K562 (cell line): ENCODE measurements around the gene FAM3C. TPM values are rescaled to one million over a fixed set of nuclear protein-coding genes. Genes with fewer than 3 reads are reported as not detected.

ENCODE experiments used
- ATAC-seq: fragments of 200-7000 bp; cut with Tn5 transposase; 3 replicates; pipeline ENCODE4 v1.9.1; 2020; ENCODE audit warnings: moderate library complexity
- BruUV-seq: library from RNA; stranded (reverse); fragments of 400-500 nt; replicated peaks from 2 replicates; lab custom pipeline; 2021; lab: Mats Ljungman, UMichigan
- CTCF ChIA-PET: fragments of 300-600 bp; formaldehyde crosslinking; extraction: SDS; loops from one replicate; lab custom pipeline; 2021; ENCODE audit warnings: low intra/inter-chr PET ratio; lab: Yijun Ruan, JAX
- POLR2A ChIA-PET: fragments of 300-600, 350-650 bp; sonication (Branson Sonifier 250); formaldehyde crosslinking; extraction: SDS; loops from one replicate; lab custom pipeline; 2021; ENCODE audit warnings: antibody characterized with exemption, inconsistent platforms; lab: Yijun Ruan, JAX
- DNase-seq, 4 experiments: peaks; one replicate each; pipeline versions ENCODE4 v3.0.0 to v3.0.0-alpha.2; 2011 to 2018; ENCODE audit warnings: low spot score in 3 of 4, mixed read lengths in 3 of 4; ENCODE audit errors: extremely low read depth in 1 of 4
- FAIRE-seq: peaks from 2 replicates; lab custom pipeline; 2011; peaks lifted over from hg19 to GRCh38; lab: Jason Lieb, UNC
- H2AFZ ChIP-seq: 2 replicates; pipeline ENCODE4 v1.6.0; 2011; ENCODE audit warnings: low read depth, low read length, control low read depth, inconsistent platforms
- H3K27ac ChIP-seq: fragments of 200-600 bp; 3 replicates; pipeline ENCODE4 v1.8.0; 2011; ENCODE audit warnings: low read depth, mild to moderate bottlenecking, control low read depth, inconsistent platforms, low read length, moderate library complexity, mixed read lengths; ENCODE audit errors: extremely low read depth
- H3K27me3 ChIP-seq, 2 experiments: fragments of 300-600 bp in 1 of 2; 2 replicates in 1 of 2; 3 replicates in 1 of 2; pipeline versions ENCODE4 v1.6.0 to v1.8.0; 2011; ENCODE audit warnings: inconsistent platforms in 2 of 2, low read length in 2 of 2, mild to moderate bottlenecking in 1 of 2, mixed read lengths in 1 of 2, moderate library complexity in 1 of 2; ENCODE audit not compliant: control insufficient read depth in 2 of 2, insufficient read depth in 2 of 2
- H3K36me3 ChIP-seq: fragments of 300-600 bp; 3 replicates; pipeline ENCODE4 v1.8.0; 2011; ENCODE audit warnings: mild to moderate bottlenecking, low read length, inconsistent platforms; ENCODE audit not compliant: control insufficient read depth, insufficient read depth
- H3K4me1 ChIP-seq, 2 experiments: fragments of 200-600 bp in 1 of 2; replicated peaks in 1 of 2; 2 replicates in 1 of 2; 3 replicates in 1 of 2; pipeline versions ENCODE4 v1.5.1 to v1.8.0; 2011; ENCODE audit warnings: inconsistent platforms in 2 of 2, low read length in 2 of 2, mild to moderate bottlenecking in 1 of 2, mixed read lengths in 1 of 2, moderate library complexity in 1 of 2; ENCODE audit not compliant: control insufficient read depth in 2 of 2, insufficient read depth in 2 of 2
- H3K4me2 ChIP-seq: 2 replicates; pipeline ENCODE4 v1.6.1; 2011; ENCODE audit warnings: low read length, control low read depth, inconsistent platforms, mixed read lengths; ENCODE audit not compliant: insufficient read depth
- H3K4me3 ChIP-seq: fragments of 200-600 bp; sonication (generic), shearing (Covaris generic); 2 replicates; pipeline ENCODE4 v1.5.1; 2016; ENCODE audit warnings: control low read depth, inconsistent platforms
- H3K79me2 ChIP-seq: fragments of 200-600 bp; 3 replicates; pipeline ENCODE4 v1.8.0; 2011; ENCODE audit warnings: low read length, inconsistent platforms; ENCODE audit not compliant: control insufficient read depth, insufficient read depth
- H3K9ac ChIP-seq, 2 experiments: 2 replicates each; pipeline versions ENCODE4 v1.6.0 to v1.6.1; 2011; ENCODE audit warnings: low read depth in 2 of 2, low read length in 2 of 2, control low read depth in 1 of 2, inconsistent platforms in 1 of 2, mild to moderate bottlenecking in 1 of 2, mixed read lengths in 1 of 2; ENCODE audit not compliant: insufficient read depth in 1 of 2
- H3K9me1 ChIP-seq: one replicate; pipeline ENCODE4 v1.6.0; 2011; ENCODE audit warnings: inconsistent platforms, mild to moderate bottlenecking, low read length, moderate library complexity; ENCODE audit not compliant: control insufficient read depth, insufficient read depth
- H3K9me3 ChIP-seq: replicated peaks from 2 replicates; pipeline ENCODE4 v1.5.1; 2011; ENCODE audit warnings: low read depth, low read length, inconsistent platforms; ENCODE audit not compliant: control insufficient read depth, insufficient read depth
- H4K20me1 ChIP-seq: replicated peaks from 2 replicates; pipeline ENCODE4 v1.6.1; 2011; ENCODE audit warnings: low read length, inconsistent platforms, mixed read lengths; ENCODE audit not compliant: control insufficient read depth, insufficient read depth
- CBFA2T3 ChIP-seq: fragments of 450-650 bp; IDR thresholded peaks from 2 replicates; pipeline ENCODE4 v1.6.1; 2017
- EP400 ChIP-seq: fragments of 450-650 bp; IDR thresholded peaks from 2 replicates; pipeline ENCODE4 v1.6.1; 2017; ENCODE audit warnings: antibody characterized with exemption, mild to moderate bottlenecking, moderate library complexity
- HMBOX1 ChIP-seq: sonication (generic); IDR thresholded peaks from 2 replicates; pipeline ENCODE4 v1.6.1; 2016
- NFXL1 ChIP-seq: fragments of 450-650 bp; formaldehyde crosslinking; IDR thresholded peaks from 2 replicates; pipeline ENCODE4 v1.4.0; 2021; ENCODE audit warnings: mild to moderate bottlenecking
- PATZ1 ChIP-seq: fragments of 250-450 bp; sonication (Bioruptor Pico); IDR thresholded peaks from 2 replicates; pipeline ENCODE4 v1.5.0; 2020; ENCODE audit warnings: mild to moderate bottlenecking, borderline replicate concordance
- SAP30 ChIP-seq: fragments of 200-600 bp; sonication (generic); IDR thresholded peaks from 2 replicates; pipeline ENCODE4 v1.6.1; 2012; ENCODE audit warnings: borderline replicate concordance, low read depth, mild to moderate bottlenecking, moderate library complexity, low read length, control low read depth, inconsistent platforms; ENCODE audit not compliant: insufficient read depth, poor library complexity, severe bottlenecking
- SMARCE1 ChIP-seq: fragments of 450-650 bp; IDR thresholded peaks from 2 replicates; pipeline ENCODE4 v1.7.1; 2016; ENCODE audit warnings: mild to moderate bottlenecking
- STAG1 ChIP-seq: sonication (generic); formaldehyde crosslinking; IDR thresholded peaks from 2 replicates; pipeline ENCODE4 v1.5.0; 2020; ENCODE audit warnings: missing genetic modification reagents, borderline replicate concordance
- TEAD4 ChIP-seq, 2 experiments: sonication (generic) in 1 of 2; formaldehyde crosslinking in 1 of 2; IDR thresholded peaks; 2 replicates each; pipeline versions ENCODE4 v1.6.1 to v1.8.0; 2012 to 2022; ENCODE audit warnings: borderline replicate concordance in 1 of 2, inconsistent platforms in 1 of 2, low read length in 1 of 2, mild to moderate bottlenecking in 1 of 2, missing genetic modification reagents in 1 of 2
- ZNF184 ChIP-seq: sonication (generic); formaldehyde crosslinking; IDR thresholded peaks from 2 replicates; pipeline ENCODE4 v1.5.0; 2020; ENCODE audit warnings: missing genetic modification reagents
- ZNF639 ChIP-seq, 2 experiments: fragments of 200-800 bp in 1 of 2; sonication (Bioruptor generic) in 1 of 2; sonication (generic) in 1 of 2; formaldehyde crosslinking in 1 of 2; IDR thresholded peaks in 1 of 2; conservative IDR thresholded peaks in 1 of 2; 2 replicates each; pipeline versions ENCODE4 v1.5.0 to v1.6.1; 2016 to 2020; ENCODE audit warnings: missing compliant biosample characterization in 1 of 2, missing genetic modification characterization in 1 of 2, missing genetic modification reagents in 1 of 2
- WGBS: fragments of 100-300 bp; shearing (Covaris generic); methylation state at CpG from one replicate; pipeline ENCODE4 v1.1.6; 2016; ENCODE audit warnings: low coverage, mixed read lengths; ENCODE audit not compliant: insufficient coverage; ENCODE audit errors: missing lambda C conversion rate; 5-methylcytosine and 5-hydroxymethylcytosine counted together
- in situ Hi-C: fragments of 300-500 bp; cut with MboI; formaldehyde crosslinking; loops from 4 replicates; pipeline ENCODE4 v1.15.0; 2018; ENCODE audit warnings: inconsistent platforms, mixed read lengths
- intact Hi-C: fragments of 100-400 bp; cut with micrococcal nuclease; formaldehyde crosslinking; loops from 2 replicates; pipeline ENCODE4 v1.14.2; 2022
- polyA plus RNA-seq, 8 experiments: library from polyadenylated mRNA; depleted of rRNA in 4 of 8; stranded (reverse) in 5 of 8; unstranded in 3 of 8; fragments of >200 nt; fragmentation: Nextera tagmentation in 2 of 8; fragmentation: Illumina TruSeq in 1 of 8; extraction: Ambion mirVana in 2 of 8; extraction: Trizol in 1 of 8; gene quantifications; 2 replicates each; pipeline versions ENCODE4 v1.2.1 to v1.2.3, GENCODE V29; 2011 to 2014; ENCODE audit warnings: inconsistent platforms in 1 of 8, missing spikeins in 1 of 8
- total RNA-seq, 7 experiments: library from RNA; depleted of rRNA in 6 of 7; stranded (reverse); fragments of >200 nt in 6 of 7; fragmentation: Illumina TruSeq in 2 of 7; extraction: Trizol in 2 of 7; gene quantifications; 2 replicates each; pipeline versions ENCODE4 v1.2.1 to v1.2.3, GENCODE V29; 2011 to 2021; ENCODE audit warnings: low replicate concordance in 1 of 7
- TF ChIP-seq, protein P1 (sequence below): fragments of 450-650 bp; IDR thresholded peaks from 2 replicates; pipeline ENCODE4 v1.6.1; 2016

Gene FAM3C
- total and polyA plus RNA-seq, 9 of the 15 experiments (the other 6 are each of a cell fraction or from before 2014, with no cell fraction given), result 10.6 to 42.6 (median 30.0) TPM

- no peak overlapping the region for H3K4me3 ChIP-seq
- H4K20me1 ChIP-seq, result no peaks in the 10 kb centered on the region
- POLR2A ChIA-PET, result interaction anchor here (0.8 to 1.0 kb wide), 3 partner anchors 8 to 20 kb away, joined by 3 to 5 read pairs (median 5); partner anchors contain the start of gene FAM3C
- 2% methylated on average over 2 of the region's 2 CpGs for WGBS
- H3K27me3 ChIP-seq, result peaks cover 0 to 6% of the 10 kb centered on the region in 2 experiments; a peak in 3 of 5 replicates
- CTCF ChIA-PET, result no interaction called here
- H3K9ac ChIP-seq, result no peak overlapping the region
- no peaks in the 10 kb centered on the region for H3K9me1 ChIP-seq
- H3K4me1 ChIP-seq, result peaks cover 0 to 13% of the 10 kb centered on the region in 2 experiments; a peak in 3 of 5 replicates
- peak; percentile 86 for ATAC-seq
- no peaks in the 10 kb centered on the region for H3K9me3 ChIP-seq
- peak in 2 of 4 experiments; percentile 64 to 83 for DNase-seq
- no TSS peak for BruUV-seq
- H2AFZ ChIP-seq, result peak overlapping the region; percentile 4; the same call in 1 of the 2 replicates
- FAIRE-seq, result peak; percentile 44
- intact Hi-C loops, result no loop called here
- H3K36me3 ChIP-seq, result no peaks in the 10 kb centered on the region
- in situ Hi-C loops, result no loop called here
- no peaks in the 10 kb centered on the region for H3K79me2 ChIP-seq
- H3K4me2 ChIP-seq, result 0 out of 2 replicates have a peak overlapping the region, but pooled peaks have one; percentile 2
- H3K27ac ChIP-seq, result peak overlapping the region; percentile 7; the same call in 1 of the 3 replicates
- no peak for TF ChIP-seq ZNF639 (CRISPR knock-in tag; conservative IDR thresholded peaks at IDR 0.05 in 1 of 2, IDR thresholded peaks at IDR 0.05 in 1 of 2)
- TF ChIP-seq ZNF184 (CRISPR knock-in tag), result no peak
- peak; percentile 43; the same call in 1 of the 2 replicates for TF ChIP-seq HMBOX1
- no peak for TF ChIP-seq PATZ1 (CRISPR knock-in tag)
- TF ChIP-seq SMARCE1, result 0 out of 2 replicates have a peak, but pooled peaks have one; percentile 12
- no peak for TF ChIP-seq STAG1 (CRISPR knock-in tag)
- TF ChIP-seq EP400, result no peak
- 0 out of 2 replicates have a peak, but pooled peaks have one; percentile 48 for TF ChIP-seq NFXL1 (CRISPR knock-in tag)
- peak; percentile 53 for TF ChIP-seq CBFA2T3
- TF ChIP-seq SAP30, result no peak
- TF ChIP-seq, protein P1, sequence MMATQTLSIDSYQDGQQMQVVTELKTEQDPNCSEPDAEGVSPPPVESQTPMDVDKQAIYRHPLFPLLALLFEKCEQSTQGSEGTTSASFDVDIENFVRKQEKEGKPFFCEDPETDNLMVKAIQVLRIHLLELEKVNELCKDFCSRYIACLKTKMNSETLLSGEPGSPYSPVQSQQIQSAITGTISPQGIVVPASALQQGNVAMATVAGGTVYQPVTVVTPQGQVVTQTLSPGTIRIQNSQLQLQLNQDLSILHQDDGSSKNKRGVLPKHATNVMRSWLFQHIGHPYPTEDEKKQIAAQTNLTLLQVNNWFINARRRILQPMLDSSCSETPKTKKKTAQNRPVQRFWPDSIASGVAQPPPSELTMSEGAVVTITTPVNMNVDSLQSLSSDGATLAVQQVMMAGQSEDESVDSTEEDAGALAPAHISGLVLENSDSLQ, result peak; percentile 15; the same call in 1 of the 2 replicates
- TF ChIP-seq TEAD4 (IDR thresholded peaks at IDR 0.05; ENCODE audit: low read length), result peak; percentile 50
- no peak for TF ChIP-seq TEAD4 (CRISPR knock-in tag; IDR thresholded peaks at IDR 0.05; ENCODE audit: borderline replicate concordance)
Measured at GRCh38 chr7:121410829-121411596, 14.9 kb upstream of the FAM3C start.
